Upper lobe of left lung (tissue), 4 donors: ENCODE data around the gene TLR10.

Experiments used
- EP300 ChIP-seq, 4 donors: sonication (generic); formaldehyde crosslinking; IDR thresholded peaks; one replicate each; pipeline ENCODE4 v1.5.1; 2017; ENCODE audit warnings: antibody characterized with exemption in 4 of 4, control low read depth in 2 of 4
- POLR2A ChIP-seq, 4 donors: fragments of 450-650 bp; IDR thresholded peaks; one replicate each; pipeline ENCODE4 v1.5.1; 2016 to 2017; ENCODE audit warnings: antibody characterized with exemption in 4 of 4, mild to moderate bottlenecking in 2 of 4
- TF ChIP-seq, protein P1 (sequence below), 6 experiments: fragments of 450-650 bp in 4 of 6; fragments of 200-600 bp in 2 of 6; sonication (generic) in 2 of 6; IDR thresholded peaks; one replicate each; pipeline ENCODE4 v1.5.1; 2016 to 2019; ENCODE audit warnings: antibody characterized with exemption in 6 of 6

DNA sequence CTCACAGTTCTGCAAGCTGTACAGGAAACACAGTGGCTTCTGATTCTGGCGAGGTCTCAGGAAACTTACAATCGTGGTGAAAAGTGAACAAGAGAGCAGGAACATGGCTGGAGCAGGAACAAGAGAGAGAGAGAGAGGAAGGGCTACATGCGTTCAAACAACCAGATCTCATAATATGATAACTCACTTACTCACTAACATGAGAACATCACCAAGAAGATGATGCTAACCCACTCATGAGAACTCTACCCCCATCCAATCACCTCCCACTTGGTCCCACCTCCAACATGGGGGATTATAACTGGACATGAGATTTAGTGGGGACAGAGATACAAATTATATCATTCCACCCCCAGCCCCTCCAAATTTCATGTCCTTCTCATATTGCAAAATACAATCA lies 31.6 kb upstream of the TLR10 start:
- TF ChIP-seq, protein P1, sequence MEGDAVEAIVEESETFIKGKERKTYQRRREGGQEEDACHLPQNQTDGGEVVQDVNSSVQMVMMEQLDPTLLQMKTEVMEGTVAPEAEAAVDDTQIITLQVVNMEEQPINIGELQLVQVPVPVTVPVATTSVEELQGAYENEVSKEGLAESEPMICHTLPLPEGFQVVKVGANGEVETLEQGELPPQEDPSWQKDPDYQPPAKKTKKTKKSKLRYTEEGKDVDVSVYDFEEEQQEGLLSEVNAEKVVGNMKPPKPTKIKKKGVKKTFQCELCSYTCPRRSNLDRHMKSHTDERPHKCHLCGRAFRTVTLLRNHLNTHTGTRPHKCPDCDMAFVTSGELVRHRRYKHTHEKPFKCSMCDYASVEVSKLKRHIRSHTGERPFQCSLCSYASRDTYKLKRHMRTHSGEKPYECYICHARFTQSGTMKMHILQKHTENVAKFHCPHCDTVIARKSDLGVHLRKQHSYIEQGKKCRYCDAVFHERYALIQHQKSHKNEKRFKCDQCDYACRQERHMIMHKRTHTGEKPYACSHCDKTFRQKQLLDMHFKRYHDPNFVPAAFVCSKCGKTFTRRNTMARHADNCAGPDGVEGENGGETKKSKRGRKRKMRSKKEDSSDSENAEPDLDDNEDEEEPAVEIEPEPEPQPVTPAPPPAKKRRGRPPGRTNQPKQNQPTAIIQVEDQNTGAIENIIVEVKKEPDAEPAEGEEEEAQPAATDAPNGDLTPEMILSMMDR (IDR thresholded peaks at IDR 0.05) = no peak
- TF ChIP-seq EP300 (IDR thresholded peaks at IDR 0.05) (no peak), POLR2A (IDR thresholded peaks at IDR 0.05) (no peak)
